ENCODE data around the gene B4GALT2. TPM values are rescaled to one million over a fixed set of nuclear protein-coding genes. Genes with fewer than 3 reads are reported as not detected.

Gene B4GALT2
- total RNA-seq, 1 donor = 99.5 TPM

DNA sequence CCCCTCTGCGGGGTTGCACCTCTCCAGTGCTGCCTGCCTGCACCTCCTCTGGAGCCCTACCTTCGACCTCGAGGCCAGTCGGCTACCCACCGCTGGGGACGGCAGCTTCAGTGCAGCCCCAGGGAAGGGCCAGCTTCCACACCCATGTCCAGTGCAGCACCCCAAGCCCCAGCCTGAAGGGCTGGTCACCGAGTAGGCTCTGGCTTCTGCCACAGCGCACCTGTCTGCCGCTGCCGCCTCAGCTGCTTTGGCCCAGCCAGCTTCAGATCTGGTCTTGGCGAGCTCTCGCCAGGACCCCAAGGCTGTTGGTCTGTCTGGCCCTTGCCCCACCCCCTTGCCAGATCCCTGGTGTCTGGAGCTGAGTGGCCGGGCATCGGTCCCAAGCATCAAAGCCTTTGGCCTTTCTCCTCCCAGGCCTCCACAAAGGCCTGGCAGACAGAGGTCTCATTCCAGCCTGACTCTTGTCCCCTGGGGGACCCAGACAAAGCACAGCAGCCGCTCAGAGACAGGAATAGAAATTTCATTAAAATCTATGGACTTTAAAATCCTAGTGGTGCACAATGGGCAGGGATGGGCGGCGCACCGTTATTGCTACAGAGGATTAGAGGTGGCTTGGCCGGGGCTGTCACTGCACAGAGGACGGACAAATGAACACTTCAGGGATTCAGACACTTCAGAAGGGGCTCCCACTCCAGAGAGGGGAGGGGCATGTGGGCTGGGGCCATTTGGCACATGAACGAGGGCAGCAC lies 17.1 kb downstream of the B4GALT2 start:
- no peak overlapping the region for H3K4me2 ChIP-seq (ENCODE audit: insufficient read depth, low read length)
- H3K4me1 ChIP-seq (ENCODE audit: insufficient read depth, low read length) = peaks cover 5% of the 10 kb centered on the region
- H3K79me2 ChIP-seq (ENCODE audit: insufficient read depth, low read length) = no peaks in the 10 kb centered on the region
- H3K36me3 ChIP-seq (ENCODE audit: insufficient read depth, low read length) = no peaks in the 10 kb centered on the region
- no peak overlapping the region for H3K4me3 ChIP-seq (ENCODE audit: insufficient read depth, low read length)
- H2AFZ ChIP-seq (ENCODE audit: low read length) = no peak overlapping the region
- TF ChIP-seq, protein P1, sequence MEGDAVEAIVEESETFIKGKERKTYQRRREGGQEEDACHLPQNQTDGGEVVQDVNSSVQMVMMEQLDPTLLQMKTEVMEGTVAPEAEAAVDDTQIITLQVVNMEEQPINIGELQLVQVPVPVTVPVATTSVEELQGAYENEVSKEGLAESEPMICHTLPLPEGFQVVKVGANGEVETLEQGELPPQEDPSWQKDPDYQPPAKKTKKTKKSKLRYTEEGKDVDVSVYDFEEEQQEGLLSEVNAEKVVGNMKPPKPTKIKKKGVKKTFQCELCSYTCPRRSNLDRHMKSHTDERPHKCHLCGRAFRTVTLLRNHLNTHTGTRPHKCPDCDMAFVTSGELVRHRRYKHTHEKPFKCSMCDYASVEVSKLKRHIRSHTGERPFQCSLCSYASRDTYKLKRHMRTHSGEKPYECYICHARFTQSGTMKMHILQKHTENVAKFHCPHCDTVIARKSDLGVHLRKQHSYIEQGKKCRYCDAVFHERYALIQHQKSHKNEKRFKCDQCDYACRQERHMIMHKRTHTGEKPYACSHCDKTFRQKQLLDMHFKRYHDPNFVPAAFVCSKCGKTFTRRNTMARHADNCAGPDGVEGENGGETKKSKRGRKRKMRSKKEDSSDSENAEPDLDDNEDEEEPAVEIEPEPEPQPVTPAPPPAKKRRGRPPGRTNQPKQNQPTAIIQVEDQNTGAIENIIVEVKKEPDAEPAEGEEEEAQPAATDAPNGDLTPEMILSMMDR (IDR thresholded peaks at IDR 0.05; ENCODE audit: extremely low read depth, low read depth, low read length) = no peak
- no peaks in the 10 kb centered on the region for H3K9me3 ChIP-seq (ENCODE audit: low read depth, low read length)
- H3K27me3 ChIP-seq (ENCODE audit: insufficient read depth, low read length) = no peaks in the 10 kb centered on the region
- no peaks in the 10 kb centered on the region for H4K20me1 ChIP-seq (ENCODE audit: insufficient read depth, low read length)
- peak; percentile 79 for DNase-seq (ENCODE audit: insufficient read length, low spot score, missing footprints)
- no peak overlapping the region for H3K27ac ChIP-seq (ENCODE audit: low read depth, low read length)

DNA sequence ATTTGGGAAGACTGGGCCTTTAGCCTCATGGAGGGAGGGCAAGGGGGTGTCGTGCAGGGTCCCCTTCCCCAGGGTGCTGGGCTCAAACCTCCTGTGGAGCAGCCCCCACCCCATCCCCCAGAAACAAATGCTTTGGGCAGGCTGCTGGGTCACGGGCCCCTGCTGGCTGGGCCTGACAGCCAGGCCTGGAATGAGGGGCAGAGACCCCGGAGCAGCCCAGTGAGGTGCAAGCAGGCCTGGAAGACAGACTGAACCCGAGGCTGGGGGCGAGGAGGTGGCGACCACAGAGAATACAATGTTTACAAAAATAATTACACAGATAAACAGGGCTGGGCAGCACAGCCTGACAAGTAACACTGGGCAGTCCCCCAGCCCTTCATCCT lies 17.7 kb downstream of the B4GALT2 start:
- no peak overlapping the region for H3K4me3 ChIP-seq (ENCODE audit: insufficient read depth, low read length)
- H3K4me1 ChIP-seq (ENCODE audit: insufficient read depth, low read length) = peaks cover 5% of the 10 kb centered on the region
- H3K36me3 ChIP-seq (ENCODE audit: insufficient read depth, low read length) = no peaks in the 10 kb centered on the region
- no peak overlapping the region for H2AFZ ChIP-seq (ENCODE audit: low read length)
- no peak overlapping the region for H3K4me2 ChIP-seq (ENCODE audit: insufficient read depth, low read length)
- TF ChIP-seq, protein P1 (IDR thresholded peaks at IDR 0.05; ENCODE audit: extremely low read depth, low read depth, low read length) = no peak
- DNase-seq (ENCODE audit: insufficient read length, low spot score, missing footprints) = no peak
- H3K27ac ChIP-seq (ENCODE audit: low read depth, low read length) = no peak overlapping the region
- no peaks in the 10 kb centered on the region for H3K79me2 ChIP-seq (ENCODE audit: insufficient read depth, low read length)
- H3K9me3 ChIP-seq (ENCODE audit: low read depth, low read length) = no peaks in the 10 kb centered on the region
- no peaks in the 10 kb centered on the region for H4K20me1 ChIP-seq (ENCODE audit: insufficient read depth, low read length)
- no peaks in the 10 kb centered on the region for H3K27me3 ChIP-seq (ENCODE audit: insufficient read depth, low read length)

DNA sequence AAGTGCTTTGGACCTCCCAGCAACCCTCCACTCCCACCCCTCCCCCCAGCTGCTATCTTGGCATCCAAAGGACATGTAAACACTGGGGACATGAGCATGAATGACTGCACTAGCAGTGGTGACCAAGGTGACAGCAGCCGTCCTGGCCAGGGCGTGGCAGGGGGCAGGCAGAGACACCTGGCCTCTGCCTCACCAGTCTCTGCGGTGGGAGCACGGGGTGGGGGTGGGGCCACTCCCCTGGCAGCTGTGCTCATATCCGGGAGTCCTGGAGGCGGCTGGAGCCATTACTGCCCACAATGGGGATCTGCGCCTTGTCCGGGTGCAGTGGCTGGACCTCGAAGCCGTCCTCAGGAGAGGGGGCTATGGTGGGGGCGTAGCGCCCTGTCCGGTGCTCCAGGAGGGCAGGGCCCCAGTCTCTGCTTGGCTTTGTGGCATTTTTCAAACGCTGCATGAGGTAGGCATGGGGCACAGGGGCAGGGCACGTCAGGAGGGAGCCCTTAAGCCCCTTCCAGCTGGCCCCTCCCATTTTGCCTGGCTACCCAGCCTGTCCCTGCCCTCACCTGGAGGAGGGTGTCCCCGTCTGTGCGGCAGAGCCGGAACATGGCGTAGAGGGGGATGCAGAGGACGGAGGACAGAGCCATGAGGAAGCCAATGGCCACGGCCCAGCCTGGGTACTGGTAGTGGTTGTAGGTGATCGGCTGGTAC lies 18.4 kb downstream of the B4GALT2 start:
- no peak overlapping the region for H3K27ac ChIP-seq (ENCODE audit: low read depth, low read length)
- H3K4me3 ChIP-seq (ENCODE audit: insufficient read depth, low read length) = no peak overlapping the region
- H3K36me3 ChIP-seq (ENCODE audit: insufficient read depth, low read length) = no peaks in the 10 kb centered on the region
- TF ChIP-seq, protein P1 (IDR thresholded peaks at IDR 0.05; ENCODE audit: extremely low read depth, low read depth, low read length) = no peak
- no peak overlapping the region for H3K4me2 ChIP-seq (ENCODE audit: insufficient read depth, low read length)
- H3K27me3 ChIP-seq (ENCODE audit: insufficient read depth, low read length) = no peaks in the 10 kb centered on the region
- no peaks in the 10 kb centered on the region for H3K9me3 ChIP-seq (ENCODE audit: low read depth, low read length)
- H3K4me1 ChIP-seq (ENCODE audit: insufficient read depth, low read length) = no peaks in the 10 kb centered on the region
- no peaks in the 10 kb centered on the region for H3K79me2 ChIP-seq (ENCODE audit: insufficient read depth, low read length)
- no peak for DNase-seq (ENCODE audit: insufficient read length, low spot score, missing footprints)
- H4K20me1 ChIP-seq (ENCODE audit: insufficient read depth, low read length) = no peaks in the 10 kb centered on the region
- no peak overlapping the region for H2AFZ ChIP-seq (ENCODE audit: low read length)

DNA sequence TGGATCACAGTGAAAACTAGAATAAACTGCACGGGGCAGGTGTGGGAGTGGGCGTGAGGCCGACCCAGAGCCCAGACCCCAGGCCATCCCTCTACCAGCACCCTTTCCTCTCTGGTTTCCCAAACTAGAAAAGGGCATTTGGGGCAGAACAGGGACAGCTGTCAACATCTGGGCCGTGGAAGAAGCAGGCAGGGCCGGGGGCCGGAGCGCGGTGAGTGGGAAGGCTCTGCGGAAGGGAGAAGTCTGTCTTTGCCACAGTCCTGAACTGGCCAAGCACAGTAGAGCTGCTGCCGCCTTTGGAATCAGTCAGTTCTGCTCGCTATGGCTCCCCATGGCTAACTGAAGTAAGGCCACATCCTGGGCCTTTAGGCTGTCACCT lies 19.0 kb downstream of the B4GALT2 start:
- Histone ChIP-seq H3K79me2 (ENCODE audit: insufficient read depth, low read length) (no peaks in the 10 kb centered on the region), H3K4me3 (ENCODE audit: insufficient read depth, low read length) (no peak overlapping the region), H2AFZ (ENCODE audit: low read length) (no peak overlapping the region), H3K4me1 (ENCODE audit: insufficient read depth, low read length) (no peaks in the 10 kb centered on the region), H3K27ac (ENCODE audit: low read depth, low read length) (no peak overlapping the region), H3K27me3 (ENCODE audit: insufficient read depth, low read length) (no peaks in the 10 kb centered on the region), H3K9me3 (ENCODE audit: low read depth, low read length) (no peaks in the 10 kb centered on the region), H3K4me2 (ENCODE audit: insufficient read depth, low read length) (no peak overlapping the region), H3K36me3 (ENCODE audit: insufficient read depth, low read length) (no peaks in the 10 kb centered on the region), H4K20me1 (ENCODE audit: insufficient read depth, low read length) (no peaks in the 10 kb centered on the region)
- TF ChIP-seq, protein P1 (IDR thresholded peaks at IDR 0.05; ENCODE audit: extremely low read depth, low read depth, low read length) = no peak
- DNase-seq (ENCODE audit: insufficient read length, low spot score, missing footprints) = no peak
